AG04450 (cell line): ENCODE results near the gene NAA10. TPM values are rescaled to one million over a fixed set of nuclear protein-coding genes. Genes with fewer than 3 reads are reported as not detected.

Experiments used
- CTCF ChIA-PET: fragments of 300-600, 350-600 bp; formaldehyde crosslinking; extraction: SDS; loops from one replicate; lab custom pipeline; 2022; ENCODE audit warnings: antibody characterized with exemption, inconsistent platforms; lab: Charles Lee
- POLR2A ChIA-PET: fragments of 350-600 bp; formaldehyde crosslinking; extraction: SDS; loops from one replicate; lab custom pipeline; 2021; ENCODE audit warnings: antibody characterized with exemption, inconsistent platforms; lab: Yijun Ruan, JAX
- DNase-seq: peaks from one replicate; pipeline ENCODE4 v3.0.0-alpha.2; 2011; ENCODE audit warnings: low read depth, low spot score
- H3K27ac ChIP-seq: one replicate; pipeline ENCODE4 v1.5.1; 2012; ENCODE audit warnings: low read depth, low read length, control low read depth
- H3K27me3 ChIP-seq: one replicate; pipeline ENCODE4 v1.6.0; 2012; ENCODE audit warnings: low read length; ENCODE audit not compliant: control insufficient read depth, insufficient read depth
- H3K4me3 ChIP-seq: 2 replicates; pipeline ENCODE4 v1.5.1; 2011; ENCODE audit warnings: mild to moderate bottlenecking, low read depth, low read length, control low read depth
- H3K9me3 ChIP-seq: 2 replicates; pipeline ENCODE4 v1.5.1; 2012; ENCODE audit warnings: low read length; ENCODE audit not compliant: control insufficient read depth, insufficient read depth
- polyA plus RNA-seq: library from polyadenylated mRNA; depleted of rRNA; stranded (reverse); fragments of >200 nt; gene quantifications from 2 replicates; pipeline ENCODE4 v1.2.3, GENCODE V29; 2011
- TF ChIP-seq, protein P1 (sequence below): IDR thresholded peaks from 2 replicates; pipeline ENCODE4 v1.5.1; 2011; ENCODE audit warnings: low read depth, low read length, control low read depth, inconsistent platforms

The NAA10 gene
- polyA plus RNA-seq, 1 experiment, result 42.9 TPM

DNA sequence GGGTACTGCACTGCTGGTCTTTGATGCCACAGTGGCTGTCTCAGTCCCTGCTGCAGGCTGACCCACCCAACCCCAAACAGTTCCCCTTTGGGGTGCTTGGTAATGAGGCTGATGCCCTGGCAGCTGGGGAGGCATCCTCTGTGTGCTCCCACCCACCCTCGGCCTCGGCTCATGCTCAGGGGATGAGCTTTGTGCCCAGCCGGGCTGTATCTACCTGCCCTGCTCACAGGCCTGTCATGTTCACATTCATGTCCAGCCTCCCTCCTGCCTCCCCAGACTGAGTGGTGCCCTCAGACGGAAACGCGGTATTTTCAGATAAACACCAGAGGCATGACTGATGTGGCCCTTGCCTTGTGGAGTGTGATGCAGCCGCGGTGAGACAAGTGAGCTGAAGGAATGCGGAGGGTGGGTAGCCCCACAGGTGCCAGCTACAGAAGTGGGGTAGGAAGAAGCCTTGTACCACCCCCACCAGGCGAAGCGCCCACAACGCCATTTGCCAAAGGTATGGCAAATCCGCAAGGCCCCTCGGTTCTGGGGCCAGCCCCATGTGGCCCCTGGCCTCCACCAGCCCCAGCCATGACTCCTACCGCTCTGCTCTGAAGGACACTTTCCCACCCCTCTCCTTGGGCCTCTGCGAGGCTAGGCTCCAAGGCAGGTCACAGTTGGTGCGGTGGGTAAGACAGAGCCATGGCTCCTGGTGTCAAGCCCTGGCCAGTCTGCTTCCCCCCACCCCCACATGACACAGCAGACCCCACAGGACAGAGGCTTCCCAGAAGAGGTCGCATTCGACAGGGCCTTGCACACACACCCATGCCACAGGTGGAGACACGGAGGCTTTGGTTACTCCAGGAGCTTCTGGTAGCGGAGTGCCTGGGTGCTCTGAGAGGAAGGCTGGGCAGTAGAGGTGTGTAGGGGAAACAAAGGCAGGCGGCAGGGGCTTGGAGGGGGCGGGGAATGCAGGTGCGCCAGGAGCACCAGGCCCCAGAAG is 11.4 kb upstream of the NAA10 start:
- CTCF ChIA-PET, result interaction anchor here (0.6 to 4.0 kb wide), 22 partner anchors 8 to 995 kb away, joined by 3 to 33 read pairs (median 6); partner anchors contain the start of genes HCFC1, NAA10 and PLXNB3

GRCh38 chrX:153944800-153945150 is 9.9 kb upstream of the NAA10 start:
- TF ChIP-seq, protein P1, sequence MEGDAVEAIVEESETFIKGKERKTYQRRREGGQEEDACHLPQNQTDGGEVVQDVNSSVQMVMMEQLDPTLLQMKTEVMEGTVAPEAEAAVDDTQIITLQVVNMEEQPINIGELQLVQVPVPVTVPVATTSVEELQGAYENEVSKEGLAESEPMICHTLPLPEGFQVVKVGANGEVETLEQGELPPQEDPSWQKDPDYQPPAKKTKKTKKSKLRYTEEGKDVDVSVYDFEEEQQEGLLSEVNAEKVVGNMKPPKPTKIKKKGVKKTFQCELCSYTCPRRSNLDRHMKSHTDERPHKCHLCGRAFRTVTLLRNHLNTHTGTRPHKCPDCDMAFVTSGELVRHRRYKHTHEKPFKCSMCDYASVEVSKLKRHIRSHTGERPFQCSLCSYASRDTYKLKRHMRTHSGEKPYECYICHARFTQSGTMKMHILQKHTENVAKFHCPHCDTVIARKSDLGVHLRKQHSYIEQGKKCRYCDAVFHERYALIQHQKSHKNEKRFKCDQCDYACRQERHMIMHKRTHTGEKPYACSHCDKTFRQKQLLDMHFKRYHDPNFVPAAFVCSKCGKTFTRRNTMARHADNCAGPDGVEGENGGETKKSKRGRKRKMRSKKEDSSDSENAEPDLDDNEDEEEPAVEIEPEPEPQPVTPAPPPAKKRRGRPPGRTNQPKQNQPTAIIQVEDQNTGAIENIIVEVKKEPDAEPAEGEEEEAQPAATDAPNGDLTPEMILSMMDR, result no peak
- Histone ChIP-seq H3K27ac (no peak overlapping the region), H3K9me3 (no peaks in the 10 kb centered on the region), H3K4me3 (no peak overlapping the region), H3K27me3 (no peaks in the 10 kb centered on the region)
- ChIA-PET POLR2A (no interaction called here), CTCF (interaction anchor here (0.7 to 1.3 kb wide), 3 partner anchors 17 to 334 kb away, joined by 3 to 5 read pairs (median 3); no protein-coding TSS in a partner anchor)
- no peak for DNase-seq

More for the DNA sequence above, 11.4 kb upstream of the NAA10 start:
- Histone ChIP-seq H3K9me3 (no peaks in the 10 kb centered on the region; the same call in 1 of the 2 replicates), H3K27me3 (no peaks in the 10 kb centered on the region), H3K27ac (no peak overlapping the region), H3K4me3 (no peak overlapping the region)
- TF ChIP-seq, protein P1, result no peak
- no peak for DNase-seq
- POLR2A ChIA-PET, result interaction anchor here (0.7 to 1.7 kb wide), 3 partner anchors 11 to 205 kb away, joined by 3 to 4 read pairs (median 3); partner anchors contain the start of gene NAA10

- ChIA-PET POLR2A (no interaction called here), CTCF (interaction anchor here (1.3 kb wide), 1 partner anchor 17 kb away, joined by 3 read pairs; no protein-coding TSS in a partner anchor)
- no peak for DNase-seq
- H3K4me3 ChIP-seq, result no peak within 1 kb of the TSS
- TF ChIP-seq, protein P1, result no peak
- no peak within 1 kb of the TSS for H3K27ac ChIP-seq
- H3K9me3 ChIP-seq, result no peaks in the 10 kb centered on the region
- H3K27me3 ChIP-seq, result no peaks in the 10 kb centered on the region
These were observed 9.4 kb upstream of the NAA10 start, which contains the start of gene RENBP for GRCh38 chrX:153944140-153944799. TSS of gene RENBP (minus strand) at chrX:153944643. CDS start at chrX:153944610, 33 bp downstream.

- CTCF ChIA-PET, result interaction anchor here (0.7 to 0.8 kb wide), 2 partner anchors 18 to 480 kb away, joined by 3 to 4 read pairs; no protein-coding TSS in a partner anchor
- H3K27me3 ChIP-seq, result no peaks in the 10 kb centered on the region
- no peaks in the 10 kb centered on the region for H3K9me3 ChIP-seq
- TF ChIP-seq, protein P1, result no peak
- DNase-seq, result no peak
- H3K4me3 ChIP-seq, result no peak overlapping the region
- POLR2A ChIA-PET, result no interaction called here
- no peak overlapping the region for H3K27ac ChIP-seq
These were observed 6.8 kb upstream of the NAA10 start for GRCh38 chrX:153941336-153942252.
